DOHH2 (cell line): Measurements from ENCODE around the gene GIMAP4.
"Not testable (repeated sequence)": the region's sequence is repeated elsewhere in the genome, so short reads cannot be mapped to it uniquely, and the experiment has no call there.

Source experiments
- H3F3A ChIP-seq: fragments of 200-600 bp; sonication (generic), shearing (Covaris generic); 2 replicates; pipeline ENCODE4 v1.6.0; 2016; ENCODE audit warnings: antibody characterized with exemption, mild to moderate bottlenecking; ENCODE audit not compliant: control insufficient read depth, insufficient read depth
- H3K27ac ChIP-seq: fragments of 200-600 bp; sonication (generic); 2 replicates; pipeline ENCODE4 v1.5.1; 2014; ENCODE audit warnings: low read depth, mild to moderate bottlenecking, low read length, moderate library complexity
- H3K27me3 ChIP-seq: fragments of 200-600 bp; sonication (generic); 2 replicates; pipeline ENCODE4 v1.6.1; 2014; ENCODE audit warnings: mild to moderate bottlenecking, low read length, mixed read lengths; ENCODE audit not compliant: control insufficient read depth
- H3K36me3 ChIP-seq: fragments of 200-600 bp; sonication (generic); 2 replicates; pipeline ENCODE4 v1.6.1; 2014; ENCODE audit warnings: mild to moderate bottlenecking, low read length, moderate library complexity, mixed read lengths; ENCODE audit not compliant: control insufficient read depth
- H3K4me1 ChIP-seq: fragments of 200-600 bp; sonication (generic); 2 replicates; pipeline ENCODE4 v1.6.1; 2014; ENCODE audit warnings: mild to moderate bottlenecking, low read length, mixed read lengths; ENCODE audit not compliant: control insufficient read depth
- H3K4me2 ChIP-seq: fragments of 200-600 bp; sonication (generic); 2 replicates; pipeline ENCODE4 v1.6.0; 2014; ENCODE audit warnings: mild to moderate bottlenecking, low read length, moderate library complexity
- H3K4me3 ChIP-seq: fragments of 200-600 bp; sonication (generic); 2 replicates; pipeline ENCODE4 v1.5.1; 2014; ENCODE audit warnings: mild to moderate bottlenecking, low read length, mixed read lengths
- H3K79me2 ChIP-seq: fragments of 200-600 bp; sonication (generic); 2 replicates; pipeline ENCODE4 v1.6.1; 2014; ENCODE audit warnings: mild to moderate bottlenecking, low read length, mixed read lengths; ENCODE audit not compliant: control insufficient read depth
- H3K9me2 ChIP-seq: fragments of 200-600 bp; sonication (generic); replicated peaks from 2 replicates; pipeline ENCODE4 v1.6.1; 2014; ENCODE audit warnings: mild to moderate bottlenecking, low read length, mixed read lengths; ENCODE audit not compliant: control insufficient read depth
- H3K9me3 ChIP-seq: fragments of 200-600 bp; sonication (generic); 2 replicates; pipeline ENCODE4 v1.6.1; 2014; ENCODE audit warnings: antibody characterized with exemption, low read length, mixed read lengths; ENCODE audit not compliant: control insufficient read depth, insufficient read depth
- H4K20me1 ChIP-seq: fragments of 200-600 bp; sonication (generic); 2 replicates; pipeline ENCODE4 v1.6.0; 2014; ENCODE audit warnings: low read depth, mild to moderate bottlenecking, antibody characterized with exemption, low read length, moderate library complexity; ENCODE audit not compliant: control insufficient read depth, insufficient read depth
- CTCF ChIP-seq: fragments of 200-600 bp; sonication (generic); IDR thresholded peaks from one replicate; pipeline ENCODE4 v1.5.1; 2014; ENCODE audit warnings: antibody characterized with exemption, mild to moderate bottlenecking, low read depth, low read length; ENCODE audit not compliant: poor library complexity, severe bottlenecking
- EZH2phosphoT487 ChIP-seq: fragments of 200-600 bp; sonication (generic); IDR thresholded peaks from 2 replicates; pipeline ENCODE4 v1.6.1; 2017; ENCODE audit warnings: borderline replicate concordance, mild to moderate bottlenecking, antibody characterized with exemption, low read length, moderate library complexity, mixed read lengths

Gene GIMAP4

GRCh38 chr7:150567169-150567568 lies at the start of gene GIMAP4:
Gene GIMAP4, plus strand, starts transcription at chr7:150567390. Its CDS starts 2,512 bp downstream, at chr7:150569902.
- no peaks in the 10 kb centered on the region for H3K4me1 ChIP-seq
- no peaks in the 10 kb centered on the region for H3K79me2 ChIP-seq
- H3K9me2 ChIP-seq = no peaks in the 10 kb centered on the region
- H3K4me2 ChIP-seq = no peak within 1 kb of the TSS
- H3F3A ChIP-seq = no peaks in the 10 kb centered on the region
- no peaks in the 10 kb centered on the region for H4K20me1 ChIP-seq
- H3K27me3 ChIP-seq = no peaks in the 10 kb centered on the region
- TF ChIP-seq EZH2phosphoT487 = no peak
- TF ChIP-seq CTCF = no peak
- no peak within 1 kb of the TSS for H3K27ac ChIP-seq
- no peak within 1 kb of the TSS for H3K4me3 ChIP-seq
- no peaks in the 10 kb centered on the region for H3K36me3 ChIP-seq
- no peaks in the 10 kb centered on the region for H3K9me3 ChIP-seq

- peaks cover 24% of the 10 kb centered on the region for H3K27me3 ChIP-seq
- no peaks in the 10 kb centered on the region for H4K20me1 ChIP-seq
- no peaks in the 10 kb centered on the region for H3F3A ChIP-seq
- no peak overlapping the region for H3K27ac ChIP-seq
- no peaks in the 10 kb centered on the region for H3K79me2 ChIP-seq
- H3K4me3 ChIP-seq = no peak overlapping the region
- TF ChIP-seq CTCF = no peak
- TF ChIP-seq EZH2phosphoT487 = no peak
- H3K4me1 ChIP-seq = no peaks in the 10 kb centered on the region
- H3K9me2 ChIP-seq = no peaks in the 10 kb centered on the region
- no peak overlapping the region for H3K4me2 ChIP-seq
- H3K9me3 ChIP-seq = no peaks in the 10 kb centered on the region
- no peaks in the 10 kb centered on the region for H3K36me3 ChIP-seq
Measured at GRCh38 chr7:150519310-150519709, 47.9 kb upstream of the GIMAP4 start.

- H4K20me1 ChIP-seq = no peaks in the 10 kb centered on the region
- H3K79me2 ChIP-seq = no peaks in the 10 kb centered on the region
- H3K9me2 ChIP-seq = no peaks in the 10 kb centered on the region
- no peak overlapping the region for H3K27ac ChIP-seq
- no peaks in the 10 kb centered on the region for H3K36me3 ChIP-seq
- H3K4me3 ChIP-seq = no peak overlapping the region
- H3K9me3 ChIP-seq = no peaks in the 10 kb centered on the region
- no peaks in the 10 kb centered on the region for H3K4me1 ChIP-seq
- no peak overlapping the region for H3K4me2 ChIP-seq
- H3F3A ChIP-seq = no peaks in the 10 kb centered on the region
- H3K27me3 ChIP-seq = peaks cover 16% of the 10 kb centered on the region
- TF ChIP-seq EZH2phosphoT487 = no peak
- no peak for TF ChIP-seq CTCF
Measured at GRCh38 chr7:150520145-150520544, 47.0 kb upstream of the GIMAP4 start.

- H3K4me1 ChIP-seq, H3K36me3 ChIP-seq, H3K9me3 ChIP-seq, H4K20me1 ChIP-seq, H3K27me3 ChIP-seq, H3K9me2 ChIP-seq, H3K4me3 ChIP-seq, H3F3A ChIP-seq, H3K79me2 ChIP-seq, H3K4me2 ChIP-seq, H3K27ac ChIP-seq: not testable (repeated sequence)
Measured at GRCh38 chr7:150522931-150523330, 44.3 kb upstream of the GIMAP4 start.
